T-cell (primary cell): ENCODE data around the gene MOB3B. TPM values are rescaled to one million over a fixed set of nuclear protein-coding genes. Genes with fewer than 3 reads are reported as not detected.

Experiments used
- ATAC-seq, 4 experiments: fragments of 200-7000 bp in 3 of 4; fragments of 150-1000 bp in 1 of 4; cut with Tn5 transposase; replicated peaks in 1 of 4; 1 replicate in 3 of 4; 2 replicates in 1 of 4; pipeline ENCODE4 v1.10.0; 2021; ENCODE audit warnings: moderate library complexity in 3 of 4, mild to moderate bottlenecking in 2 of 4, moderate number of reproducible peaks in 1 of 4
- CTCF ChIA-PET, 2 donors: fragments of 300-600 bp; sonication (Branson Sonifier 250); formaldehyde crosslinking; loops; one replicate each; lab custom pipeline; 2022; ENCODE audit warnings: antibody characterized with exemption in 2 of 2; lab: Charles Lee
- POLR2A ChIA-PET, 2 donors: fragments of 300-600 bp; sonication (Branson Sonifier 250); formaldehyde crosslinking; loops; one replicate each; lab custom pipeline; 2022; ENCODE audit warnings: antibody characterized with exemption in 2 of 2; lab: Charles Lee
- DNase-seq, 35 experiments: peaks; one replicate each; pipeline versions ENCODE4 v3.0.0 to v3.0.0-alpha.2; 2013 to 2023
- H3K27ac ChIP-seq: one replicate; pipeline ENCODE4 v1.5.1; 2013; ENCODE audit warnings: low read length
- H3K27me3 ChIP-seq, 2 experiments: replicated peaks in 1 of 2; 1 replicate in 1 of 2; 2 replicates in 1 of 2; pipeline versions ENCODE4 v1.6.1 to v1.7.0; 2013; ENCODE audit warnings: low read length in 1 of 2, mixed read lengths in 1 of 2; ENCODE audit not compliant: control insufficient read depth in 2 of 2, insufficient read depth in 2 of 2; ENCODE audit errors: extremely low read depth in 1 of 2
- H3K36me3 ChIP-seq, 2 donors: 1 replicate in 1 of 2; 2 replicates in 1 of 2; pipeline versions ENCODE4 v1.6.1 to v1.7.0; 2013; ENCODE audit warnings: low read length in 1 of 2; ENCODE audit not compliant: control insufficient read depth in 2 of 2, insufficient read depth in 1 of 2; ENCODE audit errors: extremely low read depth in 1 of 2
- H3K4me1 ChIP-seq, 2 experiments: 1 replicate in 1 of 2; 2 replicates in 1 of 2; pipeline versions ENCODE4 v1.6.1 to v1.7.0; 2013; ENCODE audit warnings: low read length in 2 of 2, mixed read lengths in 1 of 2; ENCODE audit not compliant: insufficient read depth in 2 of 2, control insufficient read depth in 1 of 2; ENCODE audit errors: extremely low read depth in 1 of 2
- H3K4me3 ChIP-seq, 2 donors: 1 replicate in 1 of 2; 2 replicates in 1 of 2; pipeline versions ENCODE4 v1.5.1 to v1.7.0; 2013; ENCODE audit warnings: mild to moderate bottlenecking in 2 of 2, low read length in 1 of 2, moderate library complexity in 1 of 2; ENCODE audit not compliant: control insufficient read depth in 1 of 2; ENCODE audit errors: extremely low read depth in 1 of 2
- H3K9me3 ChIP-seq: 2 replicates; pipeline ENCODE4 v1.7.0; 2013
- H3K27ac Mint-ChIP-seq, 2 donors: one replicate each; pipeline ENCODE4 v1.8.0; 2020 to 2021; ENCODE audit warnings: mild to moderate bottlenecking in 2 of 2, mixed read lengths in 2 of 2
- H3K27me3 Mint-ChIP-seq, 2 donors: one replicate each; pipeline ENCODE4 v1.8.0; 2021 to 2022; ENCODE audit warnings: mixed read lengths in 2 of 2
- H3K36me3 Mint-ChIP-seq: one replicate; pipeline ENCODE4 v1.8.0; 2021; ENCODE audit warnings: mixed read lengths
- H3K4me1 Mint-ChIP-seq, 3 donors: one replicate each; pipeline ENCODE4 v1.8.0; 2020 to 2022; ENCODE audit warnings: mixed read lengths in 3 of 3, mild to moderate bottlenecking in 1 of 3
- H3K4me3 Mint-ChIP-seq, 3 donors: one replicate each; pipeline ENCODE4 v1.8.0; 2020 to 2022; ENCODE audit warnings: mild to moderate bottlenecking in 3 of 3, mixed read lengths in 3 of 3, moderate library complexity in 3 of 3
- H3K9me3 Mint-ChIP-seq, 3 donors: one replicate each; pipeline ENCODE4 v1.8.0; 2020 to 2022; ENCODE audit warnings: mixed read lengths in 3 of 3
- WGBS: methylation state at CpG from one replicate; pipeline ENCODE4 v1.1.5; 2013; ENCODE audit warnings: missing lambda C conversion rate; ENCODE audit not compliant: insufficient coverage; 5-methylcytosine and 5-hydroxymethylcytosine counted together
- total RNA-seq, 35 experiments: library from RNA in 6 of 35; stranded (reverse) in 6 of 35; fragments of 120-200 nt in 1 of 35; gene quantifications; one replicate each; pipeline versions ENCODE4 v1.2.1 to v1.2.4 and lab custom pipeline; 2013 to 2026

Gene MOB3B
- total RNA-seq, 5 donors from 2014 or later (not counting 1 experiment from before 2014, with no cell fraction given): 0.40 to 0.72 (median 0.56) TPM

- no peak overlapping the region for H3K4me3 ChIP-seq
- ChIA-PET CTCF (no interaction called here), POLR2A (no interaction called here)
- no peak for ATAC-seq
- 61% methylated on average over 2 of the region's 2 CpGs for WGBS
- Mint-ChIP-seq H3K27me3 (no peaks in the 10 kb centered on the region), H3K9me3 (no peaks in the 10 kb centered on the region), H3K4me3 (no peak overlapping the region), H3K27ac (no peak overlapping the region), H3K36me3 (no peaks in the 10 kb centered on the region), H3K4me1 (no peaks in the 10 kb centered on the region)
- H3K27me3 ChIP-seq: no peaks in the 10 kb centered on the region
- no peak overlapping the region for H3K27ac ChIP-seq
- no peak for DNase-seq
- no peaks in the 10 kb centered on the region for H3K36me3 ChIP-seq
- no peaks in the 10 kb centered on the region for H3K9me3 ChIP-seq
- H3K4me1 ChIP-seq: no peaks in the 10 kb centered on the region
Measured at GRCh38 chr9:27408482-27408881, 121.1 kb downstream of the MOB3B start.

DNA sequence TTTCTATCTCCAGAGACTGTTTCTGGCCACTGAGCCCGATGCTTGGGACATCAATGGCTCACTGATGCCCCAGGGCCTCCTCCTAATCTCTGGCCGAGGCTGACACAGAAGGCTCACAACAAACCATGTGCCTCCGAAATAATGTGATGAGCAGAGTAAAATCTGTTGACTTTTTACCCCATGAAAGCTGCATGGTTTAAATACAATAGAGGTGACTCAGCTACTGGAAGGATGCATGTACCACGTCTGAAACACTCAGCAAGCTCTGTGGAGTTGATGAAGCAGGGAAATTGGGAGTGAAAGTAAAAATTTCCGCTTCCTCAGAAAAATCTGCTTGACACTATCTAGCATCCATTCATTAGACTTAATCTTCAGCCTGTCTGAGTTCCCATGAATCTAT lies 121.6 kb downstream of the MOB3B start:
- Mint-ChIP-seq H3K4me1 (no peaks in the 10 kb centered on the region), H3K36me3 (no peaks in the 10 kb centered on the region), H3K9me3 (no peaks in the 10 kb centered on the region), H3K27ac (no peak overlapping the region), H3K4me3 (no peak overlapping the region), H3K27me3 (no peaks in the 10 kb centered on the region)
- H3K9me3 ChIP-seq: no peaks in the 10 kb centered on the region
- 74% methylated on average over 3 of the region's 5 CpGs for WGBS
- no peak overlapping the region for H3K27ac ChIP-seq
- H3K4me1 ChIP-seq: no peaks in the 10 kb centered on the region
- CTCF ChIA-PET: no interaction called here
- DNase-seq: no peak
- POLR2A ChIA-PET: no interaction called here
- ATAC-seq: no peak
- no peaks in the 10 kb centered on the region for H3K36me3 ChIP-seq
- no peak overlapping the region for H3K4me3 ChIP-seq
- H3K27me3 ChIP-seq: no peaks in the 10 kb centered on the region

DNA sequence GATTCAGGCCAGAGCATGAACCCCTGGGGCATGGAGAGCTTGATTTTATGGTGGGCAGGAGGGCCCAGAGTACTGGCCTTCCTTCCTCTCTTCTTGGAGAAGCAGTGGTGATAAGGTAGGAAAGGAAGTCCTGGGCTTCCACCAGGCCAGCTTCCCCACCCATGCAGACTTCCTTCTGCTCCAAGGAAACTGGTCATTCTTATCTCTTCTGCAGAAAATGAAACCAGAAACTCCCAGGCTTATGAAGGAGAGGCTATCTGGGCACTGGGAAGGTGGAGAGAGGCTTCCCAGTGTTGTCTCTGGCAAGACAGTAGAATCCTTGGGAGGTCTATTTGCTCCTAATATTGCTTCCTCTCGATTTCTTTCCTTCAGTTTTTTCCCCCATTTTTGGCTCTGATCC lies 122.1 kb downstream of the MOB3B start:
- no peak overlapping the region for H3K27ac Mint-ChIP-seq
- no peaks in the 10 kb centered on the region for H3K9me3 ChIP-seq
- POLR2A ChIA-PET: no interaction called here
- no peaks in the 10 kb centered on the region for H3K27me3 Mint-ChIP-seq
- no peaks in the 10 kb centered on the region for H3K4me1 ChIP-seq
- H3K36me3 Mint-ChIP-seq: no peaks in the 10 kb centered on the region
- CTCF ChIA-PET: no interaction called here
- no peak for DNase-seq
- no peaks in the 10 kb centered on the region for H3K27me3 ChIP-seq
- no peak overlapping the region for H3K4me3 ChIP-seq
- no peaks in the 10 kb centered on the region for H3K36me3 ChIP-seq
- WGBS: 57% methylated on average over 1 of the region's 1 CpG
- no peak overlapping the region for H3K4me3 Mint-ChIP-seq
- no peak for ATAC-seq
- no peaks in the 10 kb centered on the region for H3K4me1 Mint-ChIP-seq
- H3K9me3 Mint-ChIP-seq: no peaks in the 10 kb centered on the region
- H3K27ac ChIP-seq: no peak overlapping the region

DNA sequence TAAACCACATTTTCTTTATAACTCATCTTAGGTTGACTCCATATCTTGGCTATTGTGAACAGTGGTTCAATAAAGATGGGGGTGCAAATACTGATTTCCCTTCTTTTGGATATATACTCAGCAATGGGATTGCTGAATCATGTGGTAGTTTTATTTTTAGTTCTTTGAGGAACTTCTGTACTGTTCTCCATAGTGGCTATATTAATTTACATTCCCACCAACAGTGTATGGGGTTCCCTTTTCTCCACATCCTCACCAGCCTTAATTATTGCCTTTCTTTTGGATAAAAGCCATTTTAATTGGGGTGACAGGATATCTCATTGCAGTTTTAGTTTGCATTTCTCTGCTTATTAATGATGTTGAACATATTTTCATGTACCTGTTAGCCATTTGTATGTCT lies 125.0 kb downstream of the MOB3B start:
- H3K9me3 ChIP-seq: no peaks in the 10 kb centered on the region
- H3K27me3 Mint-ChIP-seq: no peaks in the 10 kb centered on the region
- DNase-seq (no peak), ATAC-seq (no peak)
- no peaks in the 10 kb centered on the region for H3K36me3 Mint-ChIP-seq
- POLR2A ChIA-PET: interaction anchor here in 1 of 2 donors (0.7 kb wide), 1 partner anchor 11 kb away, joined by 7 read pairs; no protein-coding TSS in a partner anchor
- H3K4me1 ChIP-seq: no peaks in the 10 kb centered on the region
- H3K4me1 Mint-ChIP-seq: no peaks in the 10 kb centered on the region
- H3K27ac Mint-ChIP-seq: no peak overlapping the region
- H3K4me3 ChIP-seq: no peak overlapping the region
- CTCF ChIA-PET: no interaction called here
- H3K27ac ChIP-seq: no peak overlapping the region
- no peaks in the 10 kb centered on the region for H3K36me3 ChIP-seq
- no peak overlapping the region for H3K4me3 Mint-ChIP-seq
- no peaks in the 10 kb centered on the region for H3K27me3 ChIP-seq
- H3K9me3 Mint-ChIP-seq: no peaks in the 10 kb centered on the region

DNA sequence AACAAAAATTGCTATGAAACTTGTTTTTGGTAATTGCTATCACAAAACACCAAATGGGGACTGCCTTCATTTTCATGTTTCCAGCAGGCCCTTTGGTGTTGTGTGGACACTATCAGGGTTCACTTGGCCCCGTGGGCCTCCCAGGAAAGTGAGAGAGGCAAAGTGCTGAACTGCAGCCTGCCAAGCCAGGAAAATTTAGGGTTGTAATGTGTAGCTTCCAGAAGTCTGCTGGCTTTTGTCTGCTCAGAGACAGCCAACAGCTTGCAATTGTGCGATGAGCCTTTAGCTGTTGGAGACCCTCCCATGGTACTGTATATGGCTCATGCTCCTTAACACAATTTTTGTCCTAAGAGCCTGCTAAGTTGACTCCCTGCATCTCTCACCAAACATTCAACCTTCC lies 127.0 kb downstream of the MOB3B start:
- Histone ChIP-seq H3K4me1 (no peaks in the 10 kb centered on the region), H3K4me3 (no peak overlapping the region), H3K9me3 (no peaks in the 10 kb centered on the region), H3K36me3 (no peaks in the 10 kb centered on the region), H3K27ac (no peak overlapping the region), H3K27me3 (no peaks in the 10 kb centered on the region)
- POLR2A ChIA-PET: no interaction called here
- no peaks in the 10 kb centered on the region for H3K27me3 Mint-ChIP-seq
- no peak overlapping the region for H3K4me3 Mint-ChIP-seq
- peaks cover 0 to 2% (median 0%) of the 10 kb centered on the region in 3 donors for H3K4me1 Mint-ChIP-seq
- no peak overlapping the region for H3K27ac Mint-ChIP-seq
- ATAC-seq (no peak), DNase-seq (no peak)
- no peaks in the 10 kb centered on the region for H3K9me3 Mint-ChIP-seq
- H3K36me3 Mint-ChIP-seq: no peaks in the 10 kb centered on the region
- CTCF ChIA-PET: no interaction called here
- 78% methylated on average over 1 of the region's 2 CpGs for WGBS

GRCh38 chr9:27400334-27400880 lies 129.2 kb downstream of the MOB3B start:
- no peaks in the 10 kb centered on the region for H3K9me3 Mint-ChIP-seq
- no peaks in the 10 kb centered on the region for H3K27me3 ChIP-seq
- H3K4me1 ChIP-seq: no peaks in the 10 kb centered on the region
- no peak for DNase-seq
- no peaks in the 10 kb centered on the region for H3K36me3 ChIP-seq
- H3K36me3 Mint-ChIP-seq: no peaks in the 10 kb centered on the region
- ATAC-seq: no peak
- no peaks in the 10 kb centered on the region for H3K27me3 Mint-ChIP-seq
- peaks cover 0 to 2% (median 0%) of the 10 kb centered on the region in 3 donors for H3K4me1 Mint-ChIP-seq
- H3K4me3 Mint-ChIP-seq: no peak overlapping the region
- H3K27ac ChIP-seq: no peak overlapping the region
- 85% methylated on average over 2 of the region's 3 CpGs for WGBS
- ChIA-PET POLR2A (no interaction called here), CTCF (no interaction called here)
- H3K27ac Mint-ChIP-seq: no peak overlapping the region
- H3K4me3 ChIP-seq: no peak overlapping the region
- H3K9me3 ChIP-seq: no peaks in the 10 kb centered on the region
